Measurements from ENCODE around the gene SLC12A4.
A peak's percentile ranks its signal among the peaks of the same experiment; 100 is the strongest.
"Not testable (repeated sequence)": the region's sequence is repeated elsewhere in the genome, so short reads cannot be mapped to it uniquely, and the experiment has no call there.

Gene SLC12A4

DNA sequence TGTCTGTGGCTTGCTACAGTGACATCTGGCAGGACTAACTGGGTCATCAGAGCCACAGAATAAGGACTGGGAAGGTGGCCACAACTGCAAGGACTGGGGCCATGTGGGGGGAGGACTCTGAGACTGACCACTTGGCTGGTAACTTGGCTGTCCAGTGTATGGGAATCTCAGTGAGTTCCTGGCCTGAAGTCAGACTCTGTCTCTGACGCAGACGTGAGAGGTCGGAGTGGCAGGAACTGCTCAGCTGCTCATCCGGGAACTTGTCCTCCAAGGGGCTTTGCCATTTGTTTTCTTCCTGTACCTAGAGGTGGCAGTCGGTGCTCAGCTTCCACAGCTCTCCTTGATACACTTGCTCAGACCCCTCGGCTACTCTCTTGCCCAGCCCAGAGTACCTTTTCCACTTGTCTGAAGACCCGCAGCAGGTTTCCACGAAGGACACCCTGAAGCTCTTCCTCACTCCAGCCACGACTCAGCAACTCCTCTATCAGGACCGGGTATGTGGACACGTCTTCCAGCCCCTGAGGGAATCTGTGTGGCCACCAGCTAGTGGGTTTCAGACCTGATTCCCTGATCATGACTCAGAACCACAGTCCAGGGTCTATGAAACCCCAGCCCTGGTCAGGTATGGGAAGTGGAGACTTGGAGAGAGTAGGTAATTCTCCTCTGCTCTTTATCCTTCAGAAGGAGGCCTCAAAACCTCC lies 19.2 kb upstream of the SLC12A4 start:
- no peak for DNase-seq

GRCh38 chr16:67986949-67987348 lies 18.5 kb upstream of the SLC12A4 start:
- no peak for DNase-seq

- DNase-seq: no peak
Measured at GRCh38 chr16:67982011-67982696, 13.7 kb upstream of the SLC12A4 start.

DNA sequence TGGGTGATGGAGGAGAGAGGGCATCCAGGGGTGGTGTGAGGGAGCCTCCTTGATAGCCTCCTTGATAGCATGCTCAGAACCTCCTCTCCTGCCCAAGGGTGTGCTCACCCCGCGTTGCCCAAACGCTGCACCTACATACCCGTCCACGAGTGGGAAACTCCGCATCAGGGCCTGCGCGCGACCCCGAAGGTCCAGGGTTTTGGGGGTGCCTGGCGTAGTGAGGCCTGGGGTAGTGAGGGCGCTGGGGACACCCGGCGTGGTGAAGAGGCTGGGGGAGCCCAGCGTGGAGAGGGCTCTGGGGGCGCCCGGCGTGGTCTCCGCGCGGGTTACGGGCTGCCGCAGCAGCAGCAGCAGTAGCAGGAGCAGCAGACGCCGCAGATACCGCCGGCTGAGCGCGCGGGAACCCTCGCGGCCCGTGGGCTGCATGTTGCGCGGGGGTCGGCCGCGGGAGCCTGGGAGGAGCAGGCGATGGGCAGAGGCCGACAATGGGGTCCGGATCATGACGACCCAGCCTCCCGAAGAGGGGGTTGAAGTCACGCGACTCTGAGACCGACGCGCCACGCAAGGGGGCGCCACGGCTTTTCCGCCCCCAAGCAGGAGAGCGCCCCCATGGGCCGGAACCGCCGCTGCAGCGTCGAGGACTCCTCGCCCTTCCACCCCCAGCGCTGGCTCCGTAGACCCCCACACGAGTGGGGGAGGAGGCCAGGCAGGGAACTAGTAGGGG lies 11.7 kb upstream of the SLC12A4 start, which contains the start of gene DPEP3:
Gene DPEP3, minus strand, starts transcription at position 545 of the 724 bp plus-strand sequence. Its CDS starts 119 bp downstream, at position 426.
- no peak for DNase-seq

DNA sequence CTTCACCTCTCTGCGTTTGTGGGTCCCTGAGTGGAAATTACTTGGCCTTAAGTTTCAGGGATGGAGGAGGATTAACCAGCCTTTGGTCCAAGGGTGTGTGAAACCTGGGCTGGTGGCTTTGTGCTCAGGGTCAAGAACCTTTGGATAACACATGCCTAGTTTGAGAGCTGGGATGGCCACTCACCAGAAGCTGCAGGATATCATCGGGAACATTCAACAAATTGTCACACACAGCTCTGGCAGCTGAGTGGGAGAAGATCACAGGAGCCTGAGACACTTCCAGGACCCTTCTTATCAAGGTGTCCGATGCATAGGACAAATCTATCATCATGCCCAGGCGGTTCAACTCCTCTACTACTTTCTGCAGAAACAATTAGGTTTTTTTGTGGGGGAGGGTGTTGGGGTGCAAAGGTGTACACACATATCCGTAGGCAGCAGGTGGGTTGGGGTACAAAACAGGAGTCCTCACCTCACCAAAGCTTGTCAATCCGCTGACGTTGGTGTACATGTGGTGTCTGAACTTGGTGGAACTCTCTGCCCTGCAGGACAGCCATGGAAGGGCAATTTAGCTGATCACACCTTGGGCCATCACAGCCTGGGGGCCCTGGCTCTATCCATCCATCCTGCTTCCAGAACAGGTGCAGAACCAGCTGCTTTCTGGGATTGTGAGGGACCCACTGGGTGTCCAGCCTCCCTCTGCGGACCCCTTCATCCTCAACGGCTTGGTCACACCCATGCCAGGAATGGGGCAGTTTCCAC lies 9.2 kb upstream of the SLC12A4 start:
- DNase-seq: no peak

DNA sequence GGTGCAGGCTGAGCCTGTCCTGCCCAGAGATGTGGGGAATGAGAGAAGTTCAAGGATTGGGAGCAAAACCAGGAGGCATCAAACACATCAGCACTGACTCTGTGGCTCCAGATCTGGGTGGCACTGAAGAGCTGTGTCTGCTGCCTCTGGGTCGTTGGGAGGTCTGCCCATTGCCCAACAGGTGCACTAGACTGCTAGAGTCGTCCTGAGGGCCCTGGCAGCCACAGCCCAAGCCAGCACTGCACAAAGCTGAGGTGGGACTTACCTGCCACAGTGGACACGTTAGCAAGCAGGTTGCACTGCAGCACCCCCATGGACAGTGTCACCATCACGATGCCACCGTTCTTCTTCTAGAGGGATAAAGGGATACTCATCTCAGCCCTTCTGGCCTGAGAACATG lies 8.6 kb upstream of the SLC12A4 start:
- DNase-seq: no peak

DNA sequence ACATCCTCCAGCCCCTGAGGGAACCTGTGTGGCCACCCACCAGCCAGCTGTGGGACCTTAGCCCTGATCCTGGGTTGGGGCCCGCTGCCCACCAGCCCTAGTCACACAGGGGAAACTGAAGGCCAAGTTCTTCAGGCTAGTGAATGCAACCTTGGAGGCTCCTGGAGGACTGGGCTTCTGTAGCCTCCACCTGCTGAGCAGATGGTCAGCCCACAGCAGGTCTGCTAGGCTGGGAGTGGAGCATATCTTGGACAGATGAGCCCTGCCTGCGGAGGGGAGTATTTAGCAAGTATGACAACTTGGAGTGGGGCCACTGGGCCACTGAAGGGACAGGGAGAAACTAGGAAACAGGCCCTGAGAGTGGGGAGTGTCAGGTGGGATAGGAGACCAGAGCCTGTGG lies 7.8 kb upstream of the SLC12A4 start:
- DNase-seq: no peak

- no peak for DNase-seq
Measured at GRCh38 chr16:67975321-67976105, 7.1 kb upstream of the SLC12A4 start.

DNA sequence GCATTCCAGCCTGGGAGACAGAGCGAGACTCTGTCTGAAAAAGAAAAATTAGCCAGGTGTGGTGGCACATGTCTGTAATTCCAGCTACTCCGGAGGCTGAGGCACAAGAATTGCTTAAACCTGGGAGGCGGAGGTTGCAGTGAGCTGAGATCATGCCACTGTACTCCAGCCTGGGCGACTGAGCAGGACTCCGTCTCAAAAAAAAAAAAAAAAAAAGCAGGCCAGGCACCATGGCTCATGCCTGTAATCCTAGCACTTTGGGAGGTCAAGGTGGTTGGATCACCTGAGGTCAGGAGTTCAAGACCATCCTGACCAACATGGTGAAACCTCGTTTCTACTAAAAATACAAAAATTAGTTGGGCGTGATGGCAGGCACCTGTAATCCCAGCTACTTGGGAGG lies 3.8 kb upstream of the SLC12A4 start:
- DNase-seq: not testable (repeated sequence)

DNA sequence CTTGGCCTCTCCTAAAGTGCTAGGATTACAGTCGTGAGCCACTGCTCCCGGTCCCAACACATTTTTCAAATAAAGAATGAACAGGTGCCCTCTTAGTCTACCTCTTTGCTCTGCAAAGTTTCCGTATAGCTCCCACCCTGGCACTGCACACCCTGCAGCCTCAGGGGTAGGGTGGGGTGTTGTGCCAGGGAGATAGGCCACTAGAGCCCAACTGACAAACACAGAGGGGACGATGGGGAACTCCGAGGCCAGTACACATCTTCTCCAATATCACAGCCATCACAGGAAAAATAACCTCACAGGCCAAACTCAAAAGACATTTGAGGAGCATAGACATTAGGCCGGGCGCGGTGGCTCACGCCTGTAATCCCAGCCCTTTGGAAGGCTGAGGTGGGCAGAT lies 2.7 kb upstream of the SLC12A4 start:
- no peak for DNase-seq

DNA sequence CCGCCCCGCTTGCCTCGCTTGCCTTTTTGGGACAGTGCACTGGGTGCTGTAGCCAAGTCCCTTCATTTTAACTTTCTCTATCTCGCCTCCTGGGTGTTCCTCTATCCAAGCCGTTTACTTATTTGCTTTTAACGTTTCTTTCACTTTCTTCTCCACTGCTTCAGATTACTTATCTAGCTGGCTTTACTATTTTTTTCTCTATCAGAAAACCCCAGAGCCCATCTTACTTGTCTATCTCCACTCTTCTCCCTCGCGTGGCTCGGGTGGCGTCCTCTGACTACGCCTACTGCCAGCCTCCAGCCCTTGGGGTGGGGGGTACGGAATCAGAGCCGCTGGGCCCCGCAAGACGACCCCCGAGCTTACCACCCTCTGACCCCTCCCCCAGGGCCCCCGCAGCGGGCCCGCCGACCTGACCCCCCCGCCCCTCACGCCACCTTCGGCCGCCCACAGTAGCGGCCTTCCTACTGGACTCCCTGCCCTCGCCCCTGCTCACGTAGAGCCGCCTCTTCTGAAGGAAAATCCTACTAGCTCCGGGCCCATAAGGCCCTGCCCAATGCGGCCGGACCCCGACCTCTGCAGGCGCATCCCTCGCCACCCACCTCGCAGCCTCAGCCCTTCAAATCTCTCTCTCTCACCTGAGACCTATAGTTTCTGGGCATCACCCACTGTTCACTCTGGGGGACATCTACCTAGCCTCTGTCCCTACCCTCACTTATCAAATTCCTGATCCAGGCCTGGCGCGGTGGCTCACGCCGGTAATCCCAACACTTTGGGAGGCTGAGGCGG lies 1.0 kb upstream of the SLC12A4 start:
- DNase-seq: no peak

GRCh38 chr16:67967958-67968399 lies 458 bp downstream of the SLC12A4 start:
- peak; percentile 36 to 52 for DNase-seq

GRCh38 chr16:67967183-67967957 lies 1.1 kb downstream of the SLC12A4 start:
- DNase-seq: peak; percentile 17 to 32

GRCh38 chr16:67966549-67967182 lies 1.8 kb downstream of the SLC12A4 start:
- no peak for DNase-seq

- DNase-seq: no peak
Measured at GRCh38 chr16:67965668-67966548, 2.5 kb downstream of the SLC12A4 start.

DNA sequence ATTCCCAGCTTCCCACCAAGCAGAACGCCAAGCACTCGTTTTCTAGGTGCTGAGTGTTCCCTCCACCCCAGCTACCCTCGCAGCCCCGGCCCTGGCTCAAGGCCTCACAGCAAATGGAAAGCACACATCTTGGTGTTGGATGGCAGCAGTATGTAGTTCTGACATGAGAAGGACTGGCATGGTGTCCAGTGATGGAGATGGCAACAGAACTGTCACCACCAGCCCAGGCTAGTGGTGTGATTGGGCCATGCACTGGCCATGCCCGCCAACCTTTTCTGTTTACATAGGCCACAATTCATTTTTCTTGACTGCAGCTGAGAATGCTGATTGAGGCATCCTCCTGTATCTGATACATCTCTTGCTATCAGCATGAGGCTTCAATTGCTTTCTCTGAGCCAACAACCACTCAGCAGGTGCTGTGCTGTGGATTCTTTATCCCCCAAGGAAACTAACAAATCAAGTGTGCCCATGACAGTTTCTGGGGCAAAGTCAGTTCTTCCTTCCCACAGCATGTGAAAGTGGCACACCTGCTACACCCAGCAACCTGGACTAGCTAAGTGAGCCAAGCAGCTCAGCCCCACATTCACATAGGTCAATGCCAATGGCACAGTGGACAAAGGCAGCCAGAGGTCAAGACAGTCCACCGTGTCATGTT lies 3.8 kb downstream of the SLC12A4 start:
- no peak for DNase-seq

GRCh38 chr16:67963662-67964321 lies 4.6 kb downstream of the SLC12A4 start:
- no peak for DNase-seq

GRCh38 chr16:67963292-67963661 lies 5.2 kb downstream of the SLC12A4 start:
- no peak for DNase-seq

Measured in activated CD4-positive, alpha-beta T cell treated with anti-CD3 and anti-CD28 coated beads, Interleukin-2, amount 50 U/mL, for 48 hours (primary cell).